ENCODE results near the gene ZNF41. TPM values are rescaled to one million over a fixed set of nuclear protein-coding genes. Genes with fewer than 3 reads are reported as not detected.

The ZNF41 gene
- total RNA-seq, 1 donor from 2014 or later, result 6.3 TPM

GRCh38 chrX:47458528-47458927 is 24.5 kb downstream of the ZNF41 start:
- no peak for DNase-seq (ENCODE audit: extremely low spot score, unreplicated experiment)
- no peaks in the 10 kb centered on the region for H3K27me3 Mint-ChIP-seq (ENCODE audit: unreplicated experiment)
- peaks cover 34% of the 10 kb centered on the region for H3K9me3 Mint-ChIP-seq (ENCODE audit: unreplicated experiment)
- H3K4me1 Mint-ChIP-seq (ENCODE audit: unreplicated experiment), result no peaks in the 10 kb centered on the region
- H3K36me3 Mint-ChIP-seq (ENCODE audit: unreplicated experiment), result peaks cover 8% of the 10 kb centered on the region
- H3K4me3 Mint-ChIP-seq (ENCODE audit: unreplicated experiment), result no peak overlapping the region
- H3K27ac Mint-ChIP-seq (ENCODE audit: unreplicated experiment), result no peak overlapping the region
- no peak for TF ChIP-seq CTCF (IDR thresholded peaks at IDR 0.05)

GRCh38 chrX:47456080-47456479 is 26.9 kb downstream of the ZNF41 start:
- TF ChIP-seq CTCF (IDR thresholded peaks at IDR 0.05), result no peak
- no peak for DNase-seq (ENCODE audit: extremely low spot score, unreplicated experiment)
- no peaks in the 10 kb centered on the region for H3K4me1 Mint-ChIP-seq (ENCODE audit: unreplicated experiment)
- H3K27ac Mint-ChIP-seq (ENCODE audit: unreplicated experiment), result no peak overlapping the region
- no peak overlapping the region for H3K4me3 Mint-ChIP-seq (ENCODE audit: unreplicated experiment)
- H3K9me3 Mint-ChIP-seq (ENCODE audit: unreplicated experiment), result peaks cover 31% of the 10 kb centered on the region
- H3K27me3 Mint-ChIP-seq (ENCODE audit: unreplicated experiment), result no peaks in the 10 kb centered on the region
- peaks cover 21% of the 10 kb centered on the region for H3K36me3 Mint-ChIP-seq (ENCODE audit: unreplicated experiment)

- no peak for TF ChIP-seq CTCF (IDR thresholded peaks at IDR 0.05)
- peaks cover 48% of the 10 kb centered on the region for H3K9me3 Mint-ChIP-seq (ENCODE audit: unreplicated experiment)
Measured at GRCh38 chrX:47452112-47452511, 30.9 kb downstream of the ZNF41 start.

GRCh38 chrX:47448165-47448806 is 34.7 kb downstream of the ZNF41 start:
- H3K36me3 Mint-ChIP-seq (ENCODE audit: unreplicated experiment), result peaks cover 40% of the 10 kb centered on the region
- H3K9me3 Mint-ChIP-seq (ENCODE audit: unreplicated experiment), result peaks cover 52% of the 10 kb centered on the region
- no peak for TF ChIP-seq CTCF (IDR thresholded peaks at IDR 0.05)
- DNase-seq (ENCODE audit: extremely low spot score, unreplicated experiment), result no peak
- H3K27ac Mint-ChIP-seq (ENCODE audit: unreplicated experiment), result no peak overlapping the region
- no peak overlapping the region for H3K4me3 Mint-ChIP-seq (ENCODE audit: unreplicated experiment)
- H3K4me1 Mint-ChIP-seq (ENCODE audit: unreplicated experiment), result no peaks in the 10 kb centered on the region
- no peaks in the 10 kb centered on the region for H3K27me3 Mint-ChIP-seq (ENCODE audit: unreplicated experiment)

More at GRCh38 chrX:47452112-47452511, 30.9 kb downstream of the ZNF41 start:
- no peaks in the 10 kb centered on the region for H3K27me3 Mint-ChIP-seq (ENCODE audit: unreplicated experiment)
- no peak overlapping the region for H3K27ac Mint-ChIP-seq (ENCODE audit: unreplicated experiment)
- DNase-seq (ENCODE audit: extremely low spot score, unreplicated experiment), result no peak
- H3K4me1 Mint-ChIP-seq (ENCODE audit: unreplicated experiment), result no peaks in the 10 kb centered on the region
- H3K4me3 Mint-ChIP-seq (ENCODE audit: unreplicated experiment), result no peak overlapping the region
- peaks cover 42% of the 10 kb centered on the region for H3K36me3 Mint-ChIP-seq (ENCODE audit: unreplicated experiment)

GRCh38 chrX:47447607-47448006 is 35.4 kb downstream of the ZNF41 start:
- peaks cover 49% of the 10 kb centered on the region for H3K9me3 Mint-ChIP-seq (ENCODE audit: unreplicated experiment)
- H3K27me3 Mint-ChIP-seq (ENCODE audit: unreplicated experiment), result no peaks in the 10 kb centered on the region
- H3K4me1 Mint-ChIP-seq (ENCODE audit: unreplicated experiment), result no peaks in the 10 kb centered on the region
- no peak overlapping the region for H3K27ac Mint-ChIP-seq (ENCODE audit: unreplicated experiment)
- peaks cover 39% of the 10 kb centered on the region for H3K36me3 Mint-ChIP-seq (ENCODE audit: unreplicated experiment)
- no peak for TF ChIP-seq CTCF (IDR thresholded peaks at IDR 0.05)
- no peak overlapping the region for H3K4me3 Mint-ChIP-seq (ENCODE audit: unreplicated experiment)
- no peak for DNase-seq (ENCODE audit: extremely low spot score, unreplicated experiment)
